UCSD-AML1 (cell line): Measurements from ENCODE around the gene NCOR2.
A peak's percentile ranks its signal among the peaks of the same experiment; 100 is the strongest.

Experiments
- DNase-seq: peaks from one replicate; lab custom pipeline; 2025; ENCODE audit not compliant: unreplicated experiment; lab: John Stamatoyannopoulos, UW

Gene NCOR2

DNA sequence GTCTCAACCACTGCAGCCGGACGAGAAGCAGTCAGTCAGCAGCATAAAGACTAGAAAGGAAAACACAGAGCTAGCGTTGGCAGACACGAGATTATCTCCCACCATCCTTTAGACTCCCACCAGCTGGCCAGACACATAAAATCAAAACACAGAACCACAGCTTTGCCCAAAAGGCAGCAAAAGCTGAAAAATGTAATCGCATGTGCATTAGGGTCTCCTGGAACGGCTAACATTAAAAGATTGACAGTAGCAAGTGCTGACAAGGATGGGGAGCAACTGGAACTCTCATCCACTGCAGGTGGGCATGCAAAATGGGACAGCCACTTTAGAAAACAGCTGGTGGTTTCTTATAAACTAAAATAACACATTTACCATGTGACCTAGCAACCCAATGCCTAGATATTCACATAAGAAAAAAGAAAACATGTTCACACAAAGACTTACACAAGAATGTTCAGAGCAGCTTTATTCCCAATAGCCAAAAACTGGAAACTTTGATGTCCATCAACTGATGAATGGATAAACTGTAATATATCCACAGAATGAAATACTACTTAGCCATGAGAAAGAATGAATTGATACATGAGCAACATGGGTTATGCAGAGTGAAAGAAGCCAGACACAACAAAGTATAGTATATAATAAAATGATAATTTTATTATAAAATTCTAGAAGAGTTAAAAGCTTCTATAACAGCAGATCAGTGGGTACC, 37.7 kb downstream of the NCOR2 start:
- no peak for DNase-seq

GRCh38 chr12:124527861-124528561, 39.4 kb downstream of the NCOR2 start:
- no peak for DNase-seq

DNA sequence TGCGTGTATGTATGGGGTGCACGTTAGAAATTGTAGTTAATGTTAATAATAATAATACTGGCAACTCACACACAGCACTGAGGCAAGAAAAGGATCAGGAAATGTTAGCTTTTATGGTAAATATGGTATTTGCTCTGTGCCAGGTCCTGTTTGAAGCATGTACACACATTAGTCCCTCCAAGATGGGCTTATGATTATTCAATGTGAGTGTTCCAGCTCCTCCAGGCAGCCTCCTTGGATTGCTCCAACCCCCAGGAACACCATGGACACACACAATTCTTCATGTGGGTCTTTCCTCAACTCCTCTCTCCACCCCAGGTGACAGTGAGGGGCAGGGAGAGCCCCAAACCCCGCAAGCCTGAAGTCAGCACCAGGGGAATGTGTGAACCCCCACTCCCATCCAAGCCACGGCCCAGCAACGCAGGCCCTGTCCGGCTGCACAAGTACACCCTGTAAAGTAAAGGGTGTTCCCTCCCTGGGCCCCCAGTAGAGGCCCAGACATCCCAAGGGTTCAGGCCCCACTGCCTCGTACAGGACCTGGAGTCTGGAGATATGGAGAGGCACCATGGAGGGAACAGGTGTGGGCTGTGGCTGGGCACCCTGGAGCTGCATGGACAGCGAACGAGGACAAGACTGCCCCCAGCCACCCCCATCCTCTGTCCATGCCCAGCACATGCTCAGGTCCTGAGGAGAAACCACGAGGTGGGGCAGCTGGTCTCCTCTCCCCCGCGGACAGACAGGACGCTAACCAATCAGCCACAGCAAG, 41.3 kb downstream of the NCOR2 start:
- DNase-seq, result no peak

DNA sequence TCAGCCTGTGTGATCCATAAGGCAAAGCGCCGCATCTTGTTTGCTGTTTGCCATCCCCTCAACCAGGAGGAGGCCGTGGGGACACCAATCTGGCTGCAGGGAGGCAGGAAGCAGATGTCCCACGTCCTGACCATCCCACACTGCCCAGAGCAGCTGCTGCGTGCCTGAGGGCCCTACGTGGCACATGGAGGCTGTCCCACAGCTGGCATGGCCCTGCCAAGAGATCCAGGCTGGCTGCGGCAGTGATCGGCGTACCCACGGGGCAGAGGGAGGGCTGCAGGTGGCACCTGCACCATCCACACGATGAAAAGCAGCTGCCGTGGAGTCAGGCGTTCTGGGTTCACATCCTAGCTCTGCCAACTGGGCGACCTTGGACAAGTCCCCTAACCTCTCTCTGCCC, 42.0 kb downstream of the NCOR2 start:
- DNase-seq, result no peak

- DNase-seq, result no peak
Observed at GRCh38 chr12:124524231-124524925, 43.0 kb downstream of the NCOR2 start.

- DNase-seq, result no peak
Observed at GRCh38 chr12:124523071-124523470, 44.3 kb downstream of the NCOR2 start.

DNA sequence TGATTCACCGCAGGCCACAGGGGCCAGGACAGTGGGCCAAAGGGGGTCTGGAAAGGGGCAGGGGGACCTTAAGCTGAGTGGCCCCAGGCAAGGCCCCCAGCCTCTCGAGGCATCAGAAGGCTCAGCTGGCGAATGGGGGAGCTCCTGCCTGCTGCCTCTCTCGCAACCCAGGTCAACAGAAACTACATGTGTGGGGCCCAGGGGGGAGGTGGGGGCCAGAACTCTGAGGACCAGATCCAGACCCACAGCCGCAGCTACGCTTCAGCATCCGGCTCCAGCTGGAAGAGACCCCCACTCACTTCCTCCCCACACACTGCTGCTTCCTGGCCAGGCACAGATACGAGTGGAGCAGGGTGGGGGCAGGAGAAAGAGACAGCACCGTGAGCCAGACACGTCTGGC, 46.5 kb downstream of the NCOR2 start:
- DNase-seq, result peak; percentile 89

DNA sequence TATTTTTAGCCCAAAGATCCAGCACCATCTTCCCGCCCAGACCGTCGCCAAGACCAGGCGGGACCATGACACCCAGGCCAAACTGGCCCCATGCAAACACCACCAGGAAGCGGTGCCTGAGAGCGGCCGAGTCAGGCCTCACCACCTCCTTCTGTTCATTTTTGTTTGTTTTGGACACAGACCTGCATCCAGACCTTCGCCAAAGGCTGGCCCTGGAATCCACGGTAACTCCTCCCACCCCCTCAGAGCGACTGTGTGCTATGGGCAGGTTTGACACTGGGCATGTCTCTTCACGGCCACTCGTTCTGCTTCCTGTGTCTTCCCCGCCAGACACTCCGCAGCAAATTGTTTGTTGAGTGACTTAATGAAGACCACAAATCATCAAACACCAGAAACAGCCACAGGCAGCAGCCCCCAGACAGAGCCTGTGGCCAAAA, 47.1 kb downstream of the NCOR2 start:
- peak; percentile 49 for DNase-seq

- DNase-seq, result no peak
Observed at GRCh38 chr12:124519746-124520145, 47.7 kb downstream of the NCOR2 start.

GRCh38 chr12:124518051-124518932, 49.1 kb downstream of the NCOR2 start:
- DNase-seq, result no peak
